GM12801 (cell line): Measurements from ENCODE around the gene PRPSAP1.

Experiments
- TF ChIP-seq, protein P1 (sequence below): IDR thresholded peaks from one replicate; pipeline ENCODE4 v1.5.1; 2011; ENCODE audit warnings: control low read depth; ENCODE audit not compliant: insufficient read length; ENCODE audit errors: extremely low read depth

PRPSAP1 gene

DNA sequence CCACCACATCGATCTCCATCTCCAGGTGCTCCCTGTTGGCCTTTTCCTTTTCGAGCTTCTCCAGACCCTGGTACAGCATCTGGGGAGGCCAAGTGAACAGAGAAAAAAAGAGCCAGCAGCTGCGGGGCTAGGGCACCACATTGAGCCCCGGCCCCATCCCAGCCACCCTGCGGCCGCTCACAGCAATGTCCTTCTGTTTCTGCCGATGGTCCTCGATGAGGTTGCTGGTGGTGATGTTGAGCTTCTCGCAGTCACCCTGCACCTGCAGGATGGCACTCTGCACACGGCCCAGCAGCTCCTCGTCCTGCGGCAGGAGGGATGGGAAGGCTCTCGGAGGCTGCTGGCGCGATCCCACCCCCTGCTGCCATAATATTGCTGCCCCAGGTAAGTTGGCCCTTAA is 73.1 kb downstream of the PRPSAP1 start:
- TF ChIP-seq, protein P1, sequence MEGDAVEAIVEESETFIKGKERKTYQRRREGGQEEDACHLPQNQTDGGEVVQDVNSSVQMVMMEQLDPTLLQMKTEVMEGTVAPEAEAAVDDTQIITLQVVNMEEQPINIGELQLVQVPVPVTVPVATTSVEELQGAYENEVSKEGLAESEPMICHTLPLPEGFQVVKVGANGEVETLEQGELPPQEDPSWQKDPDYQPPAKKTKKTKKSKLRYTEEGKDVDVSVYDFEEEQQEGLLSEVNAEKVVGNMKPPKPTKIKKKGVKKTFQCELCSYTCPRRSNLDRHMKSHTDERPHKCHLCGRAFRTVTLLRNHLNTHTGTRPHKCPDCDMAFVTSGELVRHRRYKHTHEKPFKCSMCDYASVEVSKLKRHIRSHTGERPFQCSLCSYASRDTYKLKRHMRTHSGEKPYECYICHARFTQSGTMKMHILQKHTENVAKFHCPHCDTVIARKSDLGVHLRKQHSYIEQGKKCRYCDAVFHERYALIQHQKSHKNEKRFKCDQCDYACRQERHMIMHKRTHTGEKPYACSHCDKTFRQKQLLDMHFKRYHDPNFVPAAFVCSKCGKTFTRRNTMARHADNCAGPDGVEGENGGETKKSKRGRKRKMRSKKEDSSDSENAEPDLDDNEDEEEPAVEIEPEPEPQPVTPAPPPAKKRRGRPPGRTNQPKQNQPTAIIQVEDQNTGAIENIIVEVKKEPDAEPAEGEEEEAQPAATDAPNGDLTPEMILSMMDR = no peak

DNA sequence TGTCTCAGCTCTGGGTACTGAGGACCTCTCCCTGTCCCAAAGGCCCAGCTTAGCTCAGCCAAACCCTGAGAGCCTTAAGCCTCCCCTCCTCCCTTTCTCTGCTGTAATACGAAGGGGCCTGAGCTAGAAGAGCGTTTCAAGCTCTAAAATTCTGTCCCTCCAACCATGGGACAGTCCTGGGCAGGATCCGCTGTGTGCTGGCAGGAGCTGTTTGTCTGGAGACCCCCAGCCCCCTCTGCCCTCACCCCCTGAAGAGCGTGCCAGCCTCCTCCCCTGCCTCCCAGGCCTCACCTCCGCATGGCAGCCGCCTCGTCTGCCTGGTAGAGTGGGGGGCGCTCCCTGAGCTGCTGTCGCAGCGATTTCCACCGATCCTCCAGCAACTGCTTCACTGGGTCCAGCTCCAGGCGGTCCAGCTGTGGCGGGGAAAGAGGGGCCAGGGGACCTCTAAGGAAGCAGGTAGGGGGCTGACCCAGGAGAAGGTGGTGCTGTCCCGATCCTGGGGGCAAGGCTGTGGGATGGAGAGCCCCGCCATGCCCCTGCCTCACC is 73.9 kb downstream of the PRPSAP1 start:
- TF ChIP-seq, protein P1 = no peak

DNA sequence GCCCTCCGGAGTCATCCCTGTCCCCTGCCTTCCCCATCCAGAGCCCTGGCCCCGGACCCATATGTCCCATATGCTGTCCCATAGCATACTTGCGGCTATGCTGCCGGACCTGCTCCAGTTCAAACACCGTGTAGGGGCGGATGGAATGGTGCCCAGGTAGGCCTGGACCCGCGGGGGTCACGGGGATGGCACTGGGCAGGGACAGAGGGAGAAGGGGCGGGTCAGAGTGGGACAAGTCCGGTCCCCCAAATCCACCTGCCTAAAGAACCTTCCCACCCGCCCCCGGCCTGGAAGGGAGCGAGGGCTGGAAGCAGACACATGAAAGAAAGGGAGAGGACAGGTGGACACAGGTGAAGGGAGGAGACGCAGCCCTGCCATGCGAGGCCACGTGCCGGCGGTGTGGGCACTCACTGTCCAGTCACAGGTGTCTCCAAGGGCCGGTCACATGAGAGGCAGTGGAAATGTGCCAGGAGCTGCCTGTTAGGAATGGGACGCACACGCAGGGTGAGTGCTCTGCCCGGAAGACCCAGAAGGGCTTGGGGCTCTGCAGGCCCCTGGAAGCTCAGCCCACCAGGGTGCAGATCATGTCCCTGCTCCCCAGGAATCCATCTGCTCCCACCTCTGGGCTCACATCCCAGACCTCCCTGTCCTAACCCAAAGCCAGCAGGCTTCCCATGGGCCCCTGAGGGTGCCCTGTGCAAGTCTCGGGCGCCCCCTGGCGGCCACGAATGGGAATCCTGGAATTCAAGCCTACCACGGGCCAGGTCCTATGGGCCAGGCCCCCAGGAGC is 74.6 kb downstream of the PRPSAP1 start:
- TF ChIP-seq, protein P1 = no peak

DNA sequence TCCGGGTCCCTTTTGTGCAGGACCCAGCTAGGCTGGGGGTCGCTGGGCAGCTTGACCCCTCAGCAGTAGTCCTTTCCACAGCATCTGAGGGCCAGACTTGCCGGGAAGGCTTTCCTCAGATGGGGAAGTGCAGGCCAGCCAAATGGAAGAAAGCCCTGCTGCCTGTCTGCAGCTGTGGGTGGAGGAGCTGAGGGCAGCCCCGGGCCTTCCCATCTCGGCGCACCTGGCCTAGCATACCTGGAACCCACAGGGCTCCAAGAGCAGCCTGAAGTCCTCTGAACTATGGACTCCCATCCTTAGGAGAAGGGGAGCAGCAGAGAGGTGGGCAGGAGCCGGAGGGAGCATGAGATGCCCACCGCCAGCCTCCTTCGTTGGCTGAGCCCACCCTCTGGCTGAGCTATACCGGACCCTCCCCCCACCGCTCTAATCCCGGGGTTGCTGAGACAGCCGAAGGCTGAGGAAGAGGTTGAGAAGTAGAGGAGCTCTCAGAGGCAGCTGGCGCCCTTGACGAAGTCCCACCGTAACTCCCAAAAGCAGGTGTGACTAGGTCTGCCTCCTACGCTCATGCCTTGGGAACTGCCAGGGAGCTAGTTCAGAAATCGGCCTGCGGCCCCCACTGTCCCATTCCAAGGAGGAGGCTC is 75.3 kb downstream of the PRPSAP1 start:
- TF ChIP-seq, protein P1 = no peak

DNA sequence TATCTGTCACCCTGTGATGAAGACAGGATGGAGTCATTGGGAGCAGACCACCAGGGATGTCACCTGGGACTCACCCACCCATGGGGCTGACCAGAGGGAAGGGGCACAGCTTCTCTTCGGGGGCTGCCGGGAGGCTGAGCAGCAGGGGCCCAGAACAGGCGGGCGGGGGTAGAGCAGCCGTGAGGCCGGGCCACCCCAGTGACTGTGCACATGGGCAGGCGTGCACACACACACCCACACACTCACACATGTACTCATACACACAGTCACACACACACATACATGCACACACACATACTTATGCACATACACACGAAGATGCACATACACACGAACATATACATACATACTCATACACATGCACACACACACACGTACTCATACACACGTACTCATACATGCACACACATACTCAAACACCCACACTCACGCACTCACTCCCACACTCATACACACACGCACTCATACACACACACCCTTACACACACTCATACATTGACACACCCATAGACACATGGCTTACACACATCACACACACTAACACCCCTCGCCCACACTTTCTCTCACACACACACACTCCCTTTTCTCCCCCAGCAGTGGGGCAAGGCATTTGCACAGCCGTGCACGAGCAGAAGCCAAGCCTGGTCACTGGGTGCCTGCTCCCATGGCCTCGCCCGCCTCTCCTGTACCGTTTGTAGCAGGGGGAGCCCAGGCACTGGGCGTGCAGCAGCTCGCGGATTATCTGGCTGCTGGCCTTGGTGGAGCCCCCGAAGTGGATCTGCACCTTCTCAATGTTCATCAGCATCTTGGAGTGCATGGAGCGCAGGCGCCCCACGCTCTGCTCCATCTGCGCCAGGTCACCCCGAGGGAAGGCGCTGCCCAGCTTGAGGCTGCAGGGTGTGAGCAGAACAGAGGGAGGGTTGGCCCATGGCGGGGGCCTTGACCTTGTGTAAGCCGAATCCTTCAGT is 76.1 kb downstream of the PRPSAP1 start:
- TF ChIP-seq, protein P1 = no peak

DNA sequence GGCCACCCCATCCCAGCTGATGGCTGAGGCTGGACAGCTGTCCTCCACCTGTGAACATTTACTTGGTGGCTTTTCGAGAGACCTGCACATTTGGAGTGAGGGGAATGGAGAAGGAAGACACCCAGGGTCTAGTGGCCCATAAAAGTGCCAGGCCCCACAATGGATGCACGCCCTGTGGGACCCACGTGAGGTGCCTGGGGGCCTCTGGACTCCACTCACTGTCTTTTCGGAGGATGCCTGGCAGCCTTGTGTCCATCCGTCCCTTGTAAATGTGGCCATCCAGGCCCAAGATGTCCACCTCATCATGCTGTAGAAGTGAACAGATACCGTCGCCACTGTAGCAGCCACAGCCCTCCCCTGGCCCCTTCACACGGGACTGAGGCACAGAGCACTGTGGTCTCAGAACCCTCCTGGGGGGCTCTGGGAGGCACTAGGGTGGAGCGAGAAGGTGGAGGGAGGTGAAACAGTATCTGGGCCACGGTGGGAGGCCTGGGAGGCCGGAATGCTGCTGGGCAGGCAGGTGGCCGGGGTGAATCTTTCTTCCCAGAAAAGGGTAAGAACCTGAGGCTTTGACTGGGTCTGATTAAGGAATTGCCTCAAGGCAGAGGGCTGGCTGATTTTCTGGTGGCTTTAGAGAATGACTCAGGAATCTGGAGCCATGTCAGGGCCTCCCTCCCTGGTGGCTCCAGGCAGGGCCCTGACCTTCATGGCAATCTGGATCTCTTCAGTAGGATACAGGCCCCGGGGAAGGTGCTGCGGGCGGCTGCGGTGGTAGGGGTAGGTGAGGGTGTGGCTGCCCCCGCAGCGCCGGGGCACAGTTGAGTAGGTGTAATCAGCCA is 77.0 kb downstream of the PRPSAP1 start:
- TF ChIP-seq, protein P1 = no peak
